Activated CD4-positive, alpha-beta T cell treated with anti-CD3 and anti-CD28 coated beads, Interleukin-2, amount 10 ng/mL, durations not matched to agents 24 days and 14 days (primary cell): ENCODE data around the gene SCN7A. TPM values are rescaled to one million over a fixed set of nuclear protein-coding genes. Genes with fewer than 3 reads are reported as not detected.
"Not testable (repeated sequence)": the region's sequence is repeated elsewhere in the genome, so short reads cannot be mapped to it uniquely, and the experiment has no call there.

Source experiments
- DNase-seq: peaks from one replicate; pipeline ENCODE4 v3.0.0; 2022
- H3K27ac Mint-ChIP-seq: one replicate; pipeline ENCODE4 v1.8.0; 2022; ENCODE audit warnings: mild to moderate bottlenecking, mixed read lengths
- H3K27me3 Mint-ChIP-seq: one replicate; pipeline ENCODE4 v1.8.0; 2022; ENCODE audit warnings: mixed read lengths
- H3K36me3 Mint-ChIP-seq: one replicate; pipeline ENCODE4 v1.8.0; 2022; ENCODE audit warnings: low read depth, mild to moderate bottlenecking, mixed read lengths
- H3K4me1 Mint-ChIP-seq: one replicate; pipeline ENCODE4 v1.8.0; 2021; ENCODE audit warnings: mixed read lengths
- H3K4me3 Mint-ChIP-seq: one replicate; pipeline ENCODE4 v1.8.0; 2022; ENCODE audit warnings: mild to moderate bottlenecking, moderate library complexity, mixed read lengths
- H3K9me3 Mint-ChIP-seq: one replicate; pipeline ENCODE4 v1.8.0; 2021; ENCODE audit warnings: mixed read lengths
- intact Hi-C: fragments of 100-400 bp; cut with micrococcal nuclease; formaldehyde crosslinking; loops from one replicate; pipeline ENCODE4 v1.15.1; 2023
- total RNA-seq: library from RNA; stranded (reverse); gene quantifications from 2 replicates; pipeline ENCODE4 v1.2.3, GENCODE V29; 2022

The SCN7A gene
- total RNA-seq, 1 donor from 2014 or later: not detected

GRCh38 chr2:166436976-166437375 is 57.1 kb downstream of the SCN7A start:
- Mint-ChIP-seq H3K36me3 (no peaks in the 10 kb centered on the region), H3K4me3 (no peak overlapping the region), H3K27me3 (no peaks in the 10 kb centered on the region), H3K9me3 (no peaks in the 10 kb centered on the region), H3K27ac (no peak overlapping the region), H3K4me1 (no peaks in the 10 kb centered on the region)
- intact Hi-C loops: no loop called here
- no peak for DNase-seq

GRCh38 chr2:166436189-166436588 is 57.9 kb downstream of the SCN7A start:
- H3K27me3 Mint-ChIP-seq: no peaks in the 10 kb centered on the region
- DNase-seq: no peak
- no peak overlapping the region for H3K4me3 Mint-ChIP-seq
- no peak overlapping the region for H3K27ac Mint-ChIP-seq
- H3K4me1 Mint-ChIP-seq: no peaks in the 10 kb centered on the region
- H3K9me3 Mint-ChIP-seq: no peaks in the 10 kb centered on the region
- intact Hi-C loops: no loop called here
- H3K36me3 Mint-ChIP-seq: no peaks in the 10 kb centered on the region

GRCh38 chr2:166434491-166434890 is 59.6 kb downstream of the SCN7A start:
- Mint-ChIP-seq H3K4me3 (no peak overlapping the region), H3K27me3 (no peaks in the 10 kb centered on the region), H3K9me3 (no peaks in the 10 kb centered on the region), H3K27ac (no peak overlapping the region), H3K36me3 (no peaks in the 10 kb centered on the region), H3K4me1 (no peaks in the 10 kb centered on the region)
- no peak for DNase-seq
- intact Hi-C loops: no loop called here

GRCh38 chr2:166433457-166433856 is 60.6 kb downstream of the SCN7A start:
- Mint-ChIP-seq H3K36me3 (no peaks in the 10 kb centered on the region), H3K4me3 (no peak overlapping the region), H3K4me1 (no peaks in the 10 kb centered on the region), H3K27me3 (no peaks in the 10 kb centered on the region), H3K27ac (no peak overlapping the region), H3K9me3 (no peaks in the 10 kb centered on the region)
- no peak for DNase-seq
- intact Hi-C loops: no loop called here

GRCh38 chr2:166432331-166432730 is 61.7 kb downstream of the SCN7A start:
- Mint-ChIP-seq H3K27ac (no peak overlapping the region), H3K27me3 (no peaks in the 10 kb centered on the region), H3K4me1 (no peaks in the 10 kb centered on the region), H3K9me3 (no peaks in the 10 kb centered on the region), H3K36me3 (no peaks in the 10 kb centered on the region), H3K4me3 (no peak overlapping the region)
- intact Hi-C loops: no loop called here
- no peak for DNase-seq

GRCh38 chr2:166424841-166425240 is 69.2 kb downstream of the SCN7A start:
- Mint-ChIP-seq H3K27me3 (no peaks in the 10 kb centered on the region), H3K9me3 (no peaks in the 10 kb centered on the region), H3K36me3 (no peaks in the 10 kb centered on the region), H3K4me1 (no peaks in the 10 kb centered on the region), H3K4me3 (no peak overlapping the region), H3K27ac (no peak overlapping the region)
- intact Hi-C loops: no loop called here
- DNase-seq: no peak

GRCh38 chr2:166419616-166419934 is 74.5 kb downstream of the SCN7A start:
- Mint-ChIP-seq H3K27ac (no peak overlapping the region), H3K4me1 (no peaks in the 10 kb centered on the region), H3K4me3 (no peak overlapping the region), H3K9me3 (no peaks in the 10 kb centered on the region), H3K27me3 (no peaks in the 10 kb centered on the region), H3K36me3 (no peaks in the 10 kb centered on the region)
- intact Hi-C loops: no loop called here
- DNase-seq: no peak

GRCh38 chr2:166418853-166419615 is 75.0 kb downstream of the SCN7A start:
- Mint-ChIP-seq H3K4me1 (no peaks in the 10 kb centered on the region), H3K27me3 (no peaks in the 10 kb centered on the region), H3K36me3 (no peaks in the 10 kb centered on the region), H3K4me3 (no peak overlapping the region), H3K9me3 (no peaks in the 10 kb centered on the region), H3K27ac (no peak overlapping the region)
- DNase-seq: no peak
- intact Hi-C loops: no loop called here

GRCh38 chr2:166417669-166418068 is 76.4 kb downstream of the SCN7A start:
- Mint-ChIP-seq H3K9me3 (no peaks in the 10 kb centered on the region), H3K27me3 (no peaks in the 10 kb centered on the region), H3K4me1 (no peaks in the 10 kb centered on the region), H3K4me3 (no peak overlapping the region), H3K27ac (no peak overlapping the region), H3K36me3 (no peaks in the 10 kb centered on the region)
- intact Hi-C loops: no loop called here
- no peak for DNase-seq

GRCh38 chr2:166413255-166413654 is 80.8 kb downstream of the SCN7A start:
- Mint-ChIP-seq H3K4me3 (no peak overlapping the region), H3K9me3 (no peaks in the 10 kb centered on the region), H3K36me3 (no peaks in the 10 kb centered on the region), H3K27ac (no peak overlapping the region), H3K27me3 (no peaks in the 10 kb centered on the region), H3K4me1 (no peaks in the 10 kb centered on the region)
- no peak for DNase-seq
- intact Hi-C loops: no loop called here

GRCh38 chr2:166411473-166412230 is 82.4 kb downstream of the SCN7A start:
- Mint-ChIP-seq H3K36me3 (no peaks in the 10 kb centered on the region), H3K9me3 (no peaks in the 10 kb centered on the region), H3K4me1 (no peaks in the 10 kb centered on the region), H3K27ac (no peak overlapping the region), H3K27me3 (no peaks in the 10 kb centered on the region), H3K4me3 (no peak overlapping the region)
- DNase-seq: no peak
- intact Hi-C loops: no loop called here

- H3K27ac Mint-ChIP-seq: no peak overlapping the region
- H3K27me3 Mint-ChIP-seq: no peaks in the 10 kb centered on the region
- DNase-seq: no peak
- H3K4me3 Mint-ChIP-seq: no peak overlapping the region
- H3K4me1 Mint-ChIP-seq: no peaks in the 10 kb centered on the region
- H3K9me3 Mint-ChIP-seq: no peaks in the 10 kb centered on the region
- no peaks in the 10 kb centered on the region for H3K36me3 Mint-ChIP-seq
- intact Hi-C loops: no loop called here
Measured at GRCh38 chr2:166410828-166411472, 83.1 kb downstream of the SCN7A start.

GRCh38 chr2:166407746-166408145 is 86.3 kb downstream of the SCN7A start:
- intact Hi-C loops, DNase-seq, H3K4me1 Mint-ChIP-seq, H3K9me3 Mint-ChIP-seq, H3K27ac Mint-ChIP-seq, H3K36me3 Mint-ChIP-seq, H3K27me3 Mint-ChIP-seq, H3K4me3 Mint-ChIP-seq: not testable (repeated sequence)

GRCh38 chr2:166406374-166406773 is 87.7 kb downstream of the SCN7A start:
- intact Hi-C loops: no loop called here

More at GRCh38 chr2:166406374-166406773, 87.7 kb downstream of the SCN7A start:
- Mint-ChIP-seq H3K27ac (no peak overlapping the region), H3K4me3 (no peak overlapping the region), H3K9me3 (no peaks in the 10 kb centered on the region), H3K27me3 (no peaks in the 10 kb centered on the region), H3K36me3 (no peaks in the 10 kb centered on the region), H3K4me1 (no peaks in the 10 kb centered on the region)
- DNase-seq: no peak
